Endothelial cell of umbilical vein (primary cell): ENCODE results near the gene EEA1. TPM values are rescaled to one million over a fixed set of nuclear protein-coding genes. Genes with fewer than 3 reads are reported as not detected.

ENCODE experiments used
- BruUV-seq: library from RNA; stranded (reverse); fragments of 400-500 nt; replicated peaks from 2 replicates; lab custom pipeline; 2021; lab: Mats Ljungman, UMichigan
- CTCF ChIA-PET: fragments of 300-600, 350-600 bp; sonication (Branson Sonifier 250); formaldehyde crosslinking; loops from one replicate; lab custom pipeline; 2021; ENCODE audit warnings: antibody characterized with exemption, inconsistent platforms; lab: Charles Lee
- POLR2A ChIA-PET: fragments of 300-600, 350-600 bp; sonication (Branson Sonifier 250); formaldehyde crosslinking; loops from one replicate; lab custom pipeline; 2021; ENCODE audit warnings: antibody characterized with exemption, inconsistent platforms; lab: Charles Lee
- DNase-seq: peaks from one replicate; pipeline ENCODE4 v3.0.0-alpha.2; 2011; ENCODE audit warnings: low read depth, low spot score
- FAIRE-seq: peaks from 2 replicates; lab custom pipeline; 2011; peaks lifted over from hg19 to GRCh38; lab: Jason Lieb, UNC
- H2AFZ ChIP-seq: 2 replicates; pipeline ENCODE4 v1.6.0; 2012; ENCODE audit warnings: low read depth, low read length, control low read depth, inconsistent platforms
- H3K27ac ChIP-seq: 2 replicates; pipeline ENCODE4 v1.5.1; 2011; ENCODE audit warnings: low read depth, mild to moderate bottlenecking, control low read depth, low read length, moderate library complexity; ENCODE audit not compliant: insufficient read depth
- H3K27me3 ChIP-seq, 2 experiments: 2 replicates each; pipeline versions ENCODE4 v1.6.0 to v1.6.1; 2011; ENCODE audit warnings: low read length in 2 of 2, mixed read lengths in 1 of 2; ENCODE audit not compliant: control insufficient read depth in 2 of 2, insufficient read depth in 2 of 2
- H3K36me3 ChIP-seq, 2 experiments: 2 replicates in 1 of 2; 3 replicates in 1 of 2; pipeline ENCODE4 v1.5.1; 2011; ENCODE audit warnings: low read length in 2 of 2, mild to moderate bottlenecking in 1 of 2, moderate library complexity in 1 of 2; ENCODE audit not compliant: control insufficient read depth in 2 of 2, insufficient read depth in 2 of 2; ENCODE audit errors: extremely low read depth in 1 of 2
- H3K4me1 ChIP-seq: 3 replicates; pipeline ENCODE4 v1.5.1; 2011; ENCODE audit warnings: mild to moderate bottlenecking, low read length; ENCODE audit not compliant: control insufficient read depth, insufficient read depth; ENCODE audit errors: extremely low read depth
- H3K4me2 ChIP-seq: 2 replicates; pipeline ENCODE4 v1.6.1; 2011; ENCODE audit warnings: low read length, control low read depth, mixed read lengths; ENCODE audit not compliant: insufficient read depth
- H3K4me3 ChIP-seq, 3 experiments: fragments of 200-600 bp in 1 of 3; sonication (generic), shearing (Covaris generic) in 1 of 3; replicated peaks in 1 of 3; 2 replicates each; pipeline ENCODE4 v1.5.1; 2011 to 2016; ENCODE audit warnings: control low read depth in 3 of 3, low read length in 3 of 3, mild to moderate bottlenecking in 2 of 3, inconsistent platforms in 1 of 3, low read depth in 1 of 3, moderate library complexity in 1 of 3; ENCODE audit not compliant: insufficient read depth in 1 of 3
- H3K79me2 ChIP-seq: 2 replicates; pipeline ENCODE4 v1.6.0; 2012; ENCODE audit warnings: low read length, inconsistent platforms; ENCODE audit not compliant: control insufficient read depth, insufficient read depth
- H3K9ac ChIP-seq: replicated peaks from 2 replicates; pipeline ENCODE3; 2011; ENCODE audit warnings: low read length, control low read depth; ENCODE audit not compliant: insufficient read depth; ENCODE audit errors: extremely low read depth
- H3K9me1 ChIP-seq: replicated peaks from 3 replicates; pipeline ENCODE4 v1.6.0; 2011; ENCODE audit warnings: mild to moderate bottlenecking, low read length; ENCODE audit not compliant: control insufficient read depth, insufficient read depth; ENCODE audit errors: extremely low read depth
- H3K9me3 ChIP-seq: replicated peaks from 2 replicates; pipeline ENCODE4 v1.5.1; 2012; ENCODE audit warnings: low read length, inconsistent platforms; ENCODE audit not compliant: control insufficient read depth, insufficient read depth
- H4K20me1 ChIP-seq: replicated peaks from 2 replicates; pipeline ENCODE3; 2011; ENCODE audit warnings: mild to moderate bottlenecking, low read length; ENCODE audit not compliant: control insufficient read depth, insufficient read depth; ENCODE audit errors: extremely low read depth
- EZH2 ChIP-seq: IDR thresholded peaks from 2 replicates; pipeline ENCODE4 v1.6.1; 2012; ENCODE audit warnings: borderline replicate concordance, low read depth, mild to moderate bottlenecking, moderate library complexity, low read length, inconsistent platforms; ENCODE audit not compliant: severe bottlenecking
- FOS ChIP-seq: IDR thresholded peaks from 2 replicates; pipeline ENCODE4 v1.6.1; 2011; ENCODE audit warnings: mild to moderate bottlenecking, low read length, moderate library complexity, borderline replicate concordance; ENCODE audit not compliant: insufficient read depth
- GATA2 ChIP-seq: IDR thresholded peaks from 2 replicates; pipeline ENCODE4 v1.7.0; 2011; ENCODE audit warnings: low read depth, mild to moderate bottlenecking, moderate library complexity, mixed read lengths, low read length; ENCODE audit not compliant: insufficient read length, insufficient read depth
- JUN ChIP-seq: IDR thresholded peaks from 2 replicates; pipeline ENCODE4 v1.6.1; 2011; ENCODE audit warnings: borderline replicate concordance, low read depth; ENCODE audit not compliant: insufficient read length, insufficient read depth
- MYC ChIP-seq: IDR thresholded peaks from one replicate; pipeline ENCODE4 v1.6.1; 2011; ENCODE audit warnings: mild to moderate bottlenecking, low read depth, low read length
- POLR2A ChIP-seq: IDR thresholded peaks from 2 replicates; pipeline ENCODE4 v1.6.1; 2012; ENCODE audit warnings: low read depth, mild to moderate bottlenecking, control low read depth, low read length
- POLR2AphosphoS5 ChIP-seq: IDR thresholded peaks from 2 replicates; pipeline ENCODE4 v1.6.1; 2012; ENCODE audit warnings: low read depth, mild to moderate bottlenecking, control low read depth, low read length, moderate library complexity; ENCODE audit not compliant: insufficient read depth
- dilution Hi-C: fragments of 300-500 bp; cut with MboI; formaldehyde crosslinking; loops from one replicate; pipeline ENCODE4 v1.15.0; 2019; ENCODE audit warnings: low sequenced_read_pairs; ENCODE audit not compliant: extremely low pct_ligation_motif_present
- intact Hi-C: fragments of 100-400 bp; cut with micrococcal nuclease; formaldehyde crosslinking; loops from one replicate; pipeline ENCODE4 v1.10.0; 2022
- polyA plus RNA-seq, 4 experiments: library from polyadenylated mRNA; depleted of rRNA in 3 of 4; stranded (reverse) in 3 of 4; unstranded in 1 of 4; fragments of >200 nt; gene quantifications; 2 replicates each; pipeline versions ENCODE4 v1.2.1 to v1.2.3, GENCODE V29; 2011 to 2012; ENCODE audit warnings: missing spikeins in 1 of 4
- total RNA-seq: library from RNA; stranded (reverse); gene quantifications from 2 replicates; pipeline ENCODE4 v1.2.3, GENCODE V29; 2021
- TF ChIP-seq, protein P1 (sequence below), 2 donors: IDR thresholded peaks; 1 replicate in 1 of 2; 2 replicates in 1 of 2; pipeline ENCODE4 v1.5.1; 2011; ENCODE audit warnings: low read length in 2 of 2, mild to moderate bottlenecking in 2 of 2, moderate library complexity in 2 of 2, control low read depth in 1 of 2, inconsistent platforms in 1 of 2, low read depth in 1 of 2; ENCODE audit not compliant: insufficient read depth in 1 of 2; ENCODE audit errors: extremely low read depth in 1 of 2
- TF ChIP-seq, protein P2 (sequence below): IDR thresholded peaks from 2 replicates; pipeline ENCODE4 v1.6.1; 2011; ENCODE audit not compliant: insufficient read depth, insufficient read length

EEA1 gene
- total and polyA plus RNA-seq, 2 donors (not counting 3 experiments of a cell fraction or from before 2014, with no cell fraction given), result 2.6 to 38.8 TPM

DNA sequence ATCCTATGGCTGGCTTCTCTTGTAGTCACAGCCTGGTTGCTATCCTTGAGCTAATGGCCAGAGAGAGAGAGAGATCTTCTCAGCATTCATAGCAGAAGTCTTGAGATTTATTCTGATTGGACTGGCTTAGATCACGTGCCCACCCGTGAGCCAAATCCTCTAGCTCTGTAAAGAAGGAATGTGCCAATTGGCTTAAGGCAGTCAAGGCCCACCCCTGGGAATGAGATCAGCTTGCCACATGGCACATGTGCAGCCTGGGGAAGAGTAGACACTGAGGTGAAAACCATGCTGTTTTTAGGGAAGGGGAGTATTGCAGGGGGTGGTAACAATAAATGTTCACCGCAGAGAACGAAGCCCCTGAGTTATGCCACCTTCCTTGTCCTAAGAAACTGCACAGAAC lies 190.0 kb downstream of the EEA1 start:
- H2AFZ ChIP-seq, result no peak overlapping the region
- H3K9ac ChIP-seq, result no peak overlapping the region
- no peak for DNase-seq
- intact Hi-C loops (no loop called here), dilution Hi-C loops (no loop called here)
- H3K79me2 ChIP-seq, result no peaks in the 10 kb centered on the region
- FAIRE-seq, result no peak
- H3K4me1 ChIP-seq, result peaks cover 4% of the 10 kb centered on the region
- no peak overlapping the region for H3K4me2 ChIP-seq
- TF ChIP-seq MYC, result no peak
- H3K9me1 ChIP-seq, result no peaks in the 10 kb centered on the region
- H3K4me3 ChIP-seq, result no peak overlapping the region
- POLR2A ChIA-PET, result no interaction called here
- H3K9me3 ChIP-seq, result no peaks in the 10 kb centered on the region
- CTCF ChIA-PET, result interaction anchor here (0.9 to 1.3 kb wide), 5 partner anchors 9 to 47 kb away, joined by 3 to 4 read pairs (median 4); no protein-coding TSS in a partner anchor
- H4K20me1 ChIP-seq, result no peaks in the 10 kb centered on the region
- H3K36me3 ChIP-seq, result no peaks in the 10 kb centered on the region
- no TSS peak for BruUV-seq
- H3K27me3 ChIP-seq, result peaks cover 1 to 2% of the 10 kb centered on the region in 2 experiments
- no peak overlapping the region for H3K27ac ChIP-seq

DNA sequence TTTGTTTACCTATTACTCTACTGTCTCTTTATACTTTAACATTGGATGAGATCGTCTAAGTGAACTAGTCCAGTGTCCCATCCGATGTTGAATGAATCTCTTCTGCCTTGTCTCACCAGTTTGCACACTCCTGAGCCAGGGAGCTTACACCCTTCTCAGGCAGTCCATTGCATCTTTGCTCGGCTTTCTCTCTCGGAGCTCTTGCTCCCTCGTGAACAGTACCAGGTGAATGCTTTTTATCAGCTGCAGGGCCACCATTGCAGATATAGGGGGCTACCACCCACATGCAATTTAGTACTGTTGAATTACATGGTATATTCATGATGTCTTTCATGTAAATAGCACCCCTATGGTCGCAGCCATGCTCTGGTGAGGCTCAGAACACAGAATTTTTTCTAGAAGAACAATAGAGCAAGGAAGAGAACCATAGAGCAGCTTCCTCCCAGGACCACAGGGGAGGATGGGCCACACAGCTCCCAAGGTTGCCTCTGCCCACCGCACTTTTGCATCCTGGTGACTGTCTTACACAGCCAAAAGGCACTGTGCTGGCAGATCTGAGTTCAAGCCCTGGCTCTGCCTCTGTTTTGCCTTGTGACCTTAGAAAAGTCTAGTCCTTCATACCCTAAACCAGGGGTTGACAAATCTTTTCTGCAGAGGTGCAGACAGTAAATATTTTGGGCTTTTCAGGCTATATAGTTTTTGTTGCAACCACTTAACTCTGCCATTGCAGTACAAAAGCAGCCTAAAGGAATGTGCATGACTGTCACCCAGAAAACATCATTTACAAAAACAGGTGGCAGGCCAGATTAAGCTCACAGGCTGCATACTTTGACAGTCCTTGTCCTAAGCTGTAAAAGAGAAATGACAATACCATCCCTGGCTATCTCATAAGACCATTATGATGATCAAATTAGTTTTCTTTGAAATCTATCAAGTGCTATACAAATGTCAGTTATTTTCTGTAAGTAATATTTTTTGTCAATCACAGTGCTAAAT lies 190.9 kb downstream of the EEA1 start:
- CTCF ChIA-PET, result interaction anchor here (1.1 to 1.3 kb wide), 3 partner anchors 35 to 48 kb away, joined by 3 to 4 read pairs (median 3); no protein-coding TSS in a partner anchor
- intact Hi-C loops (no loop called here), dilution Hi-C loops (no loop called here)
- POLR2A ChIA-PET, result no interaction called here
- H3K9ac ChIP-seq, result no peak overlapping the region
- TF ChIP-seq, protein P1, sequence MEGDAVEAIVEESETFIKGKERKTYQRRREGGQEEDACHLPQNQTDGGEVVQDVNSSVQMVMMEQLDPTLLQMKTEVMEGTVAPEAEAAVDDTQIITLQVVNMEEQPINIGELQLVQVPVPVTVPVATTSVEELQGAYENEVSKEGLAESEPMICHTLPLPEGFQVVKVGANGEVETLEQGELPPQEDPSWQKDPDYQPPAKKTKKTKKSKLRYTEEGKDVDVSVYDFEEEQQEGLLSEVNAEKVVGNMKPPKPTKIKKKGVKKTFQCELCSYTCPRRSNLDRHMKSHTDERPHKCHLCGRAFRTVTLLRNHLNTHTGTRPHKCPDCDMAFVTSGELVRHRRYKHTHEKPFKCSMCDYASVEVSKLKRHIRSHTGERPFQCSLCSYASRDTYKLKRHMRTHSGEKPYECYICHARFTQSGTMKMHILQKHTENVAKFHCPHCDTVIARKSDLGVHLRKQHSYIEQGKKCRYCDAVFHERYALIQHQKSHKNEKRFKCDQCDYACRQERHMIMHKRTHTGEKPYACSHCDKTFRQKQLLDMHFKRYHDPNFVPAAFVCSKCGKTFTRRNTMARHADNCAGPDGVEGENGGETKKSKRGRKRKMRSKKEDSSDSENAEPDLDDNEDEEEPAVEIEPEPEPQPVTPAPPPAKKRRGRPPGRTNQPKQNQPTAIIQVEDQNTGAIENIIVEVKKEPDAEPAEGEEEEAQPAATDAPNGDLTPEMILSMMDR (IDR thresholded peaks at IDR 0.05; ENCODE audit: extremely low read depth in 1 of 2, insufficient read depth in 1 of 2, low read depth in 1 of 2, low read length in 2 of 2), result no peak
- TF ChIP-seq POLR2AphosphoS5 (no peak), FOS (no peak), EZH2 (no peak), JUN (no peak), GATA2 (no peak), POLR2A (no peak), MYC (no peak)
- TF ChIP-seq, protein P2, sequence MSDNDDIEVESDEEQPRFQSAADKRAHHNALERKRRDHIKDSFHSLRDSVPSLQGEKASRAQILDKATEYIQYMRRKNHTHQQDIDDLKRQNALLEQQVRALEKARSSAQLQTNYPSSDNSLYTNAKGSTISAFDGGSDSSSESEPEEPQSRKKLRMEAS, result no peak
- peaks cover 4% of the 10 kb centered on the region for H3K4me1 ChIP-seq
- H3K27me3 ChIP-seq, result peaks cover 1 to 2% of the 10 kb centered on the region in 2 experiments
- BruUV-seq, result no TSS peak
- FAIRE-seq, result no peak
- no peaks in the 10 kb centered on the region for H3K36me3 ChIP-seq
- H3K79me2 ChIP-seq, result no peaks in the 10 kb centered on the region
- H3K4me2 ChIP-seq, result no peak overlapping the region
- no peak overlapping the region for H2AFZ ChIP-seq
- H4K20me1 ChIP-seq, result no peaks in the 10 kb centered on the region
- no peak overlapping the region for H3K27ac ChIP-seq
- no peaks in the 10 kb centered on the region for H3K9me3 ChIP-seq
- DNase-seq, result no peak
- H3K4me3 ChIP-seq, result no peak overlapping the region
- no peaks in the 10 kb centered on the region for H3K9me1 ChIP-seq
